ENCODE measurements around the gene TMEM178A.

GRCh38 chr2:39679805-39680204 lies 14.1 kb downstream of the TMEM178A start:
- TF ChIP-seq CTCF (IDR thresholded peaks at IDR 0.05) = no peak
- no peak for TF ChIP-seq POLR2A (IDR thresholded peaks at IDR 0.05)
